ENCODE data around the gene PNKD.

PNKD gene

GRCh38 chr2:218320704-218321336 is 50.5 kb downstream of the PNKD start:
- DNase-seq: no peak

GRCh38 chr2:218322768-218323525 is 52.6 kb downstream of the PNKD start:
- peak; percentile 32 for DNase-seq

GRCh38 chr2:218323526-218324472 is 53.5 kb downstream of the PNKD start:
- DNase-seq: no peak

GRCh38 chr2:218325566-218326160 is 55.3 kb downstream of the PNKD start:
- DNase-seq: no peak

- DNase-seq: no peak
Measured at GRCh38 chr2:218326315-218326714, 56.0 kb downstream of the PNKD start.

GRCh38 chr2:218327451-218328210 is 57.3 kb downstream of the PNKD start:
- DNase-seq: peak; percentile 25

- DNase-seq: no peak
Measured at GRCh38 chr2:218328294-218328693, 58.0 kb downstream of the PNKD start.

GRCh38 chr2:218329027-218329825 is 58.9 kb downstream of the PNKD start:
- DNase-seq: no peak

GRCh38 chr2:218329826-218330593 is 59.7 kb downstream of the PNKD start:
- DNase-seq: no peak

- DNase-seq: no peak
Measured at GRCh38 chr2:218331745-218332144, 61.4 kb downstream of the PNKD start.

- no peak for DNase-seq
Measured at GRCh38 chr2:218332288-218332687, 62.0 kb downstream of the PNKD start.

GRCh38 chr2:218332920-218333645 is 62.8 kb downstream of the PNKD start:
- DNase-seq: no peak

GRCh38 chr2:218334531-218334930 is 64.2 kb downstream of the PNKD start:
- DNase-seq: no peak

- DNase-seq: no peak
Measured at GRCh38 chr2:218340656-218341055, 70.3 kb downstream of the PNKD start.

GRCh38 chr2:218341381-218341780 is 71.1 kb downstream of the PNKD start:
- no peak for DNase-seq

GRCh38 chr2:218342837-218343236 is 72.5 kb downstream of the PNKD start:
- no peak for DNase-seq

GRCh38 chr2:218343591-218343990 is 73.3 kb downstream of the PNKD start:
- no peak for DNase-seq

GRCh38 chr2:218344090-218344754 is 73.9 kb downstream of the PNKD start:
- no peak for DNase-seq

GRCh38 chr2:218344755-218345417 is 74.6 kb downstream of the PNKD start:
- DNase-seq: no peak

All from NCI-H524 treated with DMSO at 0.1 percent for 48 hours (cell line).